HG02852 (cell line): ENCODE data around the gene SLC1A2.

ENCODE experiments used
- ATAC-seq: cut with Tn5 transposase; IDR thresholded peaks from one replicate; pipeline ENCODE4 v1.9.1; 2021; ENCODE audit warnings: mild to moderate bottlenecking, moderate library complexity; ENCODE audit not compliant: unreplicated experiment

Gene SLC1A2

GRCh38 chr11:35277827-35278226 is 141.5 kb downstream of the SLC1A2 start:
- ATAC-seq, result no peak

- ATAC-seq, result no peak
Observed at GRCh38 chr11:35276396-35277145, 142.8 kb downstream of the SLC1A2 start.

DNA sequence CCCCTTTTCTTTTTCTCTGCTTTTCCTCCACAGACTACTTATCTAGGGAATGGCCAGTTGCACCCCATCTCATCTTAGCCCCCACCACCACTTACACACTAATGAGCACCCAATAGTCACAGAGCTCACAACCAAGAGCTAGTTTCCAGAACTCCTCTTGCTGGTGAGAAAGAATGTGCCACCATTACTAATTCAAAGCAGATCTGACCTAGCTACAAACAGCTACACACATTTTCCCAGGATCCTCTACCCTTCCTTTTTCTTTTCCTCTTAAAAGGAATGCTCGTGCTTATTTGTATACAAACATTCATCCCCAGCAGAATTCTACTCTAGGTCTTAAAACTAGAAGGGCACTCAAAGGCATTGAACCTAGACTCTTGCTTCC is 143.6 kb downstream of the SLC1A2 start:
- ATAC-seq, result no peak

DNA sequence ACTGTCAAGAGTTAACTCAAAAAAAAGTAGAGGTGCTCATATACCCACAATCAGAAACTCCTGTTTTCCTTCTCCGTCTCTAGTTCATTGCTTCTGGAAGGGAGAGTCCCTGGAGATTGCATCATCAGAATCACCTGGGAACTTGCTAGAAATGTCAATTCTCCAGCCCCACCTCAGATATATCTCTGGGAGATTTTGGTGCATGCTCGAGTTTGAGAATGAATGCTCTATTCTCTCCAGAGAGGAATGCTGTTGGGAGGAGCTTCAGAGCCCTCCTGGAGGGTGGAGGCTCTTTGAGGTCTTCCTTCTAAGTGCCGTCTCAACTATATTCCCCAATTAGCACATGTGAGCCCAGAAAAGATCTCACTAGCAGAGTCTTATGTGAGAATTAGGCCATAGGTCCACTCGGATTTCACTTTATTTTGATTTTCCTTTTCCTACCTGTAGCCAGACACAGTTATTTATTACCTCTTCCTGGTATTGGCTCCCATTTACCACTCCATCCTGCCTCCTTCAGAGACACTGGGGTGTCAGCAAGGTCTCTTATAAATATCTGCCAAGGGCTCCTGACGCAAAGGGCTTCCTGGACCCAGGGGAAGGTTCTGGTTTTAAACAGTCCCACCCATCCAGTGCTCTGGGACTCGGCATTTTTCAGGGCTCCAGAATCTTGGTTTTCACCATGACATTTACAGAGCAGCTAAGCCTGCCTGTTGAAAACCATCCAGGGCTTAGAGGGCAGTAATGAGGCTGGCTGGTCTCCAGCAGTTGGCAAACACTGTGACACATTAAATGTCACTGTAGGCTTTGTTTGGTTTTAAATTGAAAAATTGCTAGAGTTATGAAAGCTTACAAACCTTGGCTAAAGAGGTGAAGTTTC is 144.2 kb downstream of the SLC1A2 start:
- no peak for ATAC-seq

GRCh38 chr11:35272391-35272902 is 146.9 kb downstream of the SLC1A2 start:
- ATAC-seq, result peak; percentile 85

DNA sequence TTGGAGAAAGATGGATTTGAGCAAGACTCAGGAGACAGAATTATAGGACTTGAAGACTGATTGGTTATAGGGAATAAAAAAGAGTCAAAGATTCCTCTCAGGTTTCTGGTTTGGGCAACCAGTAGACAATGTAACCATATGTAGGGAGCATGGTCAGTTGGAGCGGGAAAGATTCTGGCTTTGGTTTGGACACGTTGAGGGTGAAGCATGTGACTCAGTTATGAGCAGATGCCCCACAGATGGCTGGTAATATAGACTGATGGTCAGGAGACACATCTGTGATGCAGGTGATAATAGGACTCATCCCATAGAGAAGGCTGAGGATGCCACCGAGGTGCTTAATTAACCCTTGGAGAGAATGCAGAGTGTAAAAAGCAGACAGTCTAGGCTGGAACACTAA is 148.3 kb downstream of the SLC1A2 start:
- ATAC-seq, result no peak

GRCh38 chr11:35270342-35270741 is 149.0 kb downstream of the SLC1A2 start:
- ATAC-seq, result no peak

GRCh38 chr11:35267504-35267903 is 151.9 kb downstream of the SLC1A2 start:
- ATAC-seq, result no peak

GRCh38 chr11:35265755-35266454 is 153.5 kb downstream of the SLC1A2 start:
- ATAC-seq, result no peak

DNA sequence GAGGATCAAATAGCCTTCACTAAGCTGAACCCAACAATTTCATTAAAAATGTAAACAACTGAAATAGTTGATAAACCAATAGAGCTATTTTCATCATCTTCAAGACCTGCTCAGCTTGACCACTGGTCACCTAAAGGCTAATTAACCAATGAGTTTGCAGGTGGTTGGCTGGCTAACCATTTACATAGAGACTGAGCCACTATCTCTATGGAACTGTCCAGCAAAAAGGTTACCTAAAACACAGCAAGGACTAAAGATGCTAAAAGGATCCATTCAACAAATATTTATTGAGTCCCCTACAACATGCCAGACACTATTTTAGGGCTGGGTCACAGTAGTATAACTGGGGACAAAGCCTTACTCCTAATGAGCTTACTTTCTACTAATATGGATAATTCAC is 156.6 kb downstream of the SLC1A2 start:
- ATAC-seq, result no peak

DNA sequence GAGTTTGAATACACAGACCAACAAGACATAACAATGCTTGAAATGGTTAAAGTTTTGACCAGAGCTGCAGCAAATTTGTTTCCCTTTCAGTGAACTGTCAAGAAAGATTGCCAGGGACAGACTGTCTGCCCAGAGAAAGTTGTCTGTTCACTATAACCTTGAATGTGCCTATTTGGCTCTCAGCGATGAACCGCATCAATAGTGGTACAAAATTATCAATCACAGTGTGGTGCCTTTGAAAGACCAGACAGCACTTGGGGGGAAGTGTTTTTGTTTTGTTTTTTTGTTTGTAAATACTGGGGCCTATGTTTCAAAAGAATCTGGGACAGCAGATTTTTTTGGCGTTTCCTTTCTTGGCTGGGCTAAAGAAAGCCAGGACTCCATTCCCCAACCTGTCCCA is 157.3 kb downstream of the SLC1A2 start:
- ATAC-seq, result no peak

- no peak for ATAC-seq
Observed at GRCh38 chr11:35261197-35261596, 158.2 kb downstream of the SLC1A2 start.

- no peak for ATAC-seq
Observed at GRCh38 chr11:35260342-35260985, 158.9 kb downstream of the SLC1A2 start.

GRCh38 chr11:35259529-35259928 is 159.8 kb downstream of the SLC1A2 start:
- ATAC-seq, result no peak

DNA sequence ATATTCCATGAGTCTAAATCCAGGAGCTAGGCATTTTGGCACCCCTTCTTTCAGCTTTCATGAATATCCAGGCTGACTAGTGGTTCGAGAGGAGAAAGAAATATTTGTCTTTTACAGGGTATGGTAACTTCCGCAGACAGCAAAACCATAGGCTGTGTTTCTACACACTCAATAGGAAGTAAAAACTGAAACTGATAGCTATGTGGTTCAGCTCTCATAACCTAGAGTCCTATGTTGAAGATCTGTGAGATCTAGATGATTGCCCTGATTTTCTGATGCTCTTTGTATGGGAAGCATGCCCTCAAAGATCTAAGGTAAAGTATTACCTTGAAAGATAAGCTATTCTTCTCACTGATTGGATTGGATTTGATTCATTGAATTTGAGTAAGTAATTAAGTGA is 162.1 kb downstream of the SLC1A2 start:
- ATAC-seq, result peak; percentile 100

DNA sequence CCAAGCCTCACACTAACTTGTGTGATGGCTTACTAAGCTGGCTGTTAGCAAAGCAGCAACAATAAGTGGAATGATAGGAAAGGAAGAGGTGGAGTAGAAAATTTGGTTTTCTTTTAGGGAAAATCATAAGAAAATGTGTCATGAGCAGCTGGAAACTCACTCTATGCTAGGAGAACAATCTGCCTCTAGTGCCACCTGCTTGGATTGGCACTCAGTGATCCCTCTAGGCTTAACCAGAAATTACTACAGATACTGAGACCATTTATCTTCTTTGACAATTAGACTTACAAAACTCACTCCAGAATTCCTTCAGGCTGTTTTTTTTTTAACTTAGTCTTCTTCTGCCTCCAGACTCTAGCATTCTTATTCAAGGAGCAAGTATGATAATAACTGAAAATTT is 163.1 kb downstream of the SLC1A2 start:
- ATAC-seq, result no peak

DNA sequence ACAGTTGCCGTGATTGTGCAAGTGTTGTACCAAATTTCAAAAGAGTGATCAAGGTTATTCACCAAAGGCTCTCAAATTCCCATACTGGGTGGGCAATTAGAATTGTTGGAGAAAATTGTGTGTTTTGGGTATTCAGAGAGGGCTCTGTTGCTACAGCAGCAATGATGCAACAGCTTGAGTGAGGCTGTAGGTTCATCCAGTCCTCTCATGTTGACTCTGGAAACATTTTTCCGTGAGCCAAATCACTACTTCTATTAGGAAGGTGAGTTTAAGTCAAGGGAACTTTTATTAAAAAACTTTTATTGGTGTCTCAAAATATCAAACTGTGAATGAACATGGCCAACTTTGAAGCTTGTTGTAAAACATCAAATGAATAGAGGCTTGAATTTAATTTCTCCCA is 163.8 kb downstream of the SLC1A2 start:
- ATAC-seq, result no peak

- ATAC-seq, result no peak
Observed at GRCh38 chr11:35253237-35253636, 166.1 kb downstream of the SLC1A2 start.

DNA sequence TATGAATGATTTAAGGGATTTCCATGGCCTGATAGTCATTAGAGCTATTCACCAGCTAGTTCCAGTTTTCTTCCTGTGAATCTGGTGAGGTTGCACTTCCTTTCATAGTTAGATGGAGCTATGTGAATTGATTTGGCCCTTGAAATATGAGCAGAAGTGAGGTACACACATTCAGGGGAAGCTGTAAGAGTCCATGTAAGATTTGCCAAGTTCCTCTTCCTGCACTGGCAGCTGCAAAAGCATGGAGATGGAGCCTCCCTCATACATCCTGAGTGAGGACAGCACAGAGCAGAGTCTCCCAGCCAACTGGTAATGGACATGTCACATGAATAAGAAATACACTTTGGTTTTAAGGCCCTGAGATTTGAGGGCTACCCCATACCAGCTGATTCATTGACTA is 168.7 kb downstream of the SLC1A2 start:
- no peak for ATAC-seq

GRCh38 chr11:35250192-35250591 is 169.2 kb downstream of the SLC1A2 start:
- no peak for ATAC-seq
